GM19238 (cell line): ENCODE results near the gene TMEM187.

Experiments
- DNase-seq: peaks from one replicate; pipeline ENCODE4 v3.0.0; 2011; ENCODE audit warnings: low spot score; ENCODE audit not compliant: insufficient read length

Gene TMEM187

GRCh38 chrX:153972368-153973126 is at the start of gene TMEM187:
TMEM187 (plus strand) TSS chrX:153972754; CDS start chrX:153982063, 9,309 bp downstream.
- peak; percentile 92 for DNase-seq

- DNase-seq: no peak
These were observed 49.4 kb upstream of the TMEM187 start for GRCh38 chrX:153922932-153923857.

GRCh38 chrX:153924149-153924861 is 48.2 kb upstream of the TMEM187 start:
- peak; percentile 54 for DNase-seq

- DNase-seq: peak; percentile 35
These were observed 47.2 kb upstream of the TMEM187 start for GRCh38 chrX:153925387-153925738.

GRCh38 chrX:153925739-153926551 is 46.6 kb upstream of the TMEM187 start, which contains the start of gene ARHGAP4:
ARHGAP4 (minus strand) TSS chrX:153926264; CDS start chrX:153926202, 62 bp downstream.
- no peak for DNase-seq

GRCh38 chrX:153926552-153926857 is 46.0 kb upstream of the TMEM187 start:
- DNase-seq: no peak

- peak; percentile 95 for DNase-seq
These were observed 45.5 kb upstream of the TMEM187 start for GRCh38 chrX:153926858-153927671.

GRCh38 chrX:153927672-153927921 is 45.0 kb upstream of the TMEM187 start:
- no peak for DNase-seq

- DNase-seq: peak; percentile 99
These were observed 44.4 kb upstream of the TMEM187 start for GRCh38 chrX:153927922-153928760.

- no peak for DNase-seq
These were observed 43.7 kb upstream of the TMEM187 start for GRCh38 chrX:153928846-153929245.

GRCh38 chrX:153929576-153929975 is 43.0 kb upstream of the TMEM187 start:
- DNase-seq: no peak

GRCh38 chrX:153930011-153930910 is 42.3 kb upstream of the TMEM187 start:
- no peak for DNase-seq

- DNase-seq: no peak
These were observed 41.4 kb upstream of the TMEM187 start for GRCh38 chrX:153931151-153931550.

GRCh38 chrX:153931748-153932147 is 40.8 kb upstream of the TMEM187 start:
- DNase-seq: no peak

GRCh38 chrX:153932220-153932915 is 40.2 kb upstream of the TMEM187 start:
- no peak for DNase-seq

- DNase-seq: no peak
These were observed 38.8 kb upstream of the TMEM187 start for GRCh38 chrX:153933748-153934147.

- DNase-seq: no peak
These were observed 38.3 kb upstream of the TMEM187 start for GRCh38 chrX:153934148-153934761.
